ENCODE results near the gene GPC5.

- TF ChIP-seq CEBPB (IDR thresholded peaks at IDR 0.05) (no peak), TAF1 (IDR thresholded peaks at IDR 0.05; ENCODE audit: low read depth) (no peak), TCF12 (IDR thresholded peaks at IDR 0.05; ENCODE audit: low read depth) (no peak), EP300 (IDR thresholded peaks at IDR 0.05; ENCODE audit: borderline replicate concordance) (no peak), REST (IDR thresholded peaks at IDR 0.05; ENCODE audit: low read depth) (no peak), YY1 (IDR thresholded peaks at IDR 0.05; ENCODE audit: low read depth) (no peak), TEAD4 (IDR thresholded peaks at IDR 0.05) (no peak), CREB1 (IDR thresholded peaks at IDR 0.05; ENCODE audit: low read depth) (no peak), ZBTB7A (IDR thresholded peaks at IDR 0.05; ENCODE audit: low read depth) (no peak), RAD21 (IDR thresholded peaks at IDR 0.05; ENCODE audit: low read depth) (no peak), EGR1 (IDR thresholded peaks at IDR 0.05) (no peak), NFIC (IDR thresholded peaks at IDR 0.05) (no peak)
- TF ChIP-seq, protein P1, sequence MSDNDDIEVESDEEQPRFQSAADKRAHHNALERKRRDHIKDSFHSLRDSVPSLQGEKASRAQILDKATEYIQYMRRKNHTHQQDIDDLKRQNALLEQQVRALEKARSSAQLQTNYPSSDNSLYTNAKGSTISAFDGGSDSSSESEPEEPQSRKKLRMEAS (IDR thresholded peaks at IDR 0.05), result no peak
- TF ChIP-seq, protein P2, sequence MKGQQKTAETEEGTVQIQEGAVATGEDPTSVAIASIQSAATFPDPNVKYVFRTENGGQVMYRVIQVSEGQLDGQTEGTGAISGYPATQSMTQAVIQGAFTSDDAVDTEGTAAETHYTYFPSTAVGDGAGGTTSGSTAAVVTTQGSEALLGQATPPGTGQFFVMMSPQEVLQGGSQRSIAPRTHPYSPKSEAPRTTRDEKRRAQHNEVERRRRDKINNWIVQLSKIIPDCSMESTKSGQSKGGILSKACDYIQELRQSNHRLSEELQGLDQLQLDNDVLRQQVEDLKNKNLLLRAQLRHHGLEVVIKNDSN (IDR thresholded peaks at IDR 0.05), result no peak
Measured at GRCh38 chr13:91660076-91660415, 261.6 kb downstream of the GPC5 start.
